AG04449 (cell line): Measurements from ENCODE around the gene LSM11.

ENCODE experiments used
- CTCF ChIA-PET: fragments of 350-600 bp; formaldehyde crosslinking; extraction: SDS; loops from one replicate; lab custom pipeline; 2021; ENCODE audit warnings: antibody characterized with exemption; lab: Yijun Ruan, JAX
- POLR2A ChIA-PET: fragments of 400-600, 350-600 bp; formaldehyde crosslinking; extraction: SDS; loops from one replicate; lab custom pipeline; 2020; ENCODE audit warnings: antibody characterized with exemption, inconsistent platforms; lab: Yijun Ruan, JAX
- DNase-seq: peaks from one replicate; pipeline ENCODE4 v3.0.0-alpha.2; 2010; ENCODE audit warnings: low read depth, low spot score
- H3K4me3 ChIP-seq: 2 replicates; pipeline ENCODE4 v1.5.1; 2011; ENCODE audit warnings: low read depth, mild to moderate bottlenecking, control low read depth, low read length
- CTCF ChIP-seq: IDR thresholded peaks from one replicate; pipeline ENCODE4 v1.5.1; 2011; ENCODE audit warnings: mild to moderate bottlenecking, moderate library complexity, low read length, control low read depth, inconsistent platforms; ENCODE audit not compliant: insufficient read depth; ENCODE audit errors: missing control alignments

LSM11 gene

GRCh38 chr5:157740229-157740610, 3.3 kb upstream of the LSM11 start:
- ChIA-PET CTCF (interaction anchor here (0.7 to 16.3 kb wide), 5 partner anchors 9 to 575 kb away, joined by 3 to 242 read pairs (median 113); partner anchors contain the start of gene THG1L), POLR2A (no interaction called here)
- DNase-seq = no peak
- H3K4me3 ChIP-seq = no peak overlapping the region
- TF ChIP-seq CTCF = peak; percentile 40

GRCh38 chr5:157741131-157741530, 2.4 kb upstream of the LSM11 start:
- no peak overlapping the region for H3K4me3 ChIP-seq
- no peak for TF ChIP-seq CTCF
- ChIA-PET CTCF (interaction anchor here (0.8 to 16.3 kb wide), 9 partner anchors 10 to 413 kb away, joined by 3 to 242 read pairs (median 34); partner anchors contain the start of genes C5orf52 and THG1L), POLR2A (no interaction called here)
- DNase-seq = no peak

GRCh38 chr5:157744051-157745011, 819 bp downstream of the LSM11 start:
- TF ChIP-seq CTCF = no peak
- CTCF ChIA-PET = interaction anchor here (0.5 to 16.3 kb wide), 47 partner anchors 7 to 1388 kb away, joined by 3 to 242 read pairs (median 7); partner anchors contain the start of genes C5orf52 and THG1L
- peak overlapping the region; percentile 80 for H3K4me3 ChIP-seq
- POLR2A ChIA-PET = interaction anchor here (0.6 to 1.1 kb wide), 3 partner anchors 13 to 186 kb away, joined by 3 to 6 read pairs (median 4); partner anchors contain the start of gene THG1L
- DNase-seq = no peak

GRCh38 chr5:157745041-157745456, 1.5 kb downstream of the LSM11 start:
- TF ChIP-seq CTCF = no peak
- H3K4me3 ChIP-seq = peak overlapping the region; percentile 80
- ChIA-PET CTCF (interaction anchor here (1.4 to 16.3 kb wide), 11 partner anchors 8 to 417 kb away, joined by 3 to 242 read pairs (median 34); partner anchors contain the start of genes C5orf52 and THG1L), POLR2A (no interaction called here)
- no peak for DNase-seq

GRCh38 chr5:157747173-157747740, 3.7 kb downstream of the LSM11 start:
- no peak for TF ChIP-seq CTCF
- no peak for DNase-seq
- CTCF ChIA-PET = interaction anchor here (1.8 to 16.3 kb wide), 4 partner anchors 14 to 419 kb away, joined by 7 to 242 read pairs (median 106); partner anchors contain the start of gene THG1L
- POLR2A ChIA-PET = no interaction called here
- no peak overlapping the region for H3K4me3 ChIP-seq
